GM18870 (cell line): ENCODE results near the gene TSPAN12.
"Not testable (repeated sequence)": the region's sequence is repeated elsewhere in the genome, so short reads cannot be mapped to it uniquely, and the experiment has no call there.

ENCODE experiments used
- ATAC-seq: cut with Tn5 transposase; IDR thresholded peaks from one replicate; pipeline ENCODE4 v1.9.1; 2021; ENCODE audit warnings: moderate library complexity; ENCODE audit not compliant: unreplicated experiment

Gene TSPAN12

GRCh38 chr7:120807390-120807789 lies 50.6 kb downstream of the TSPAN12 start:
- ATAC-seq = no peak

- ATAC-seq = peak; percentile 85
Observed at GRCh38 chr7:120806669-120807068, 51.3 kb downstream of the TSPAN12 start.

- peak; percentile 59 for ATAC-seq
Observed at GRCh38 chr7:120805636-120806388, 52.1 kb downstream of the TSPAN12 start.

GRCh38 chr7:120802751-120803150 lies 55.2 kb downstream of the TSPAN12 start:
- ATAC-seq = no peak

- ATAC-seq = no peak
Observed at GRCh38 chr7:120799813-120800475, 58.0 kb downstream of the TSPAN12 start.

- no peak for ATAC-seq
Observed at GRCh38 chr7:120799147-120799546, 58.8 kb downstream of the TSPAN12 start.

- ATAC-seq = no peak
Observed at GRCh38 chr7:120797026-120797645, 60.8 kb downstream of the TSPAN12 start.

GRCh38 chr7:120794106-120794729 lies 63.7 kb downstream of the TSPAN12 start:
- ATAC-seq = no peak

- no peak for ATAC-seq
Observed at GRCh38 chr7:120793213-120793936, 64.6 kb downstream of the TSPAN12 start.

GRCh38 chr7:120792861-120793130 lies 65.1 kb downstream of the TSPAN12 start:
- ATAC-seq = no peak

- ATAC-seq = peak; percentile 77
Observed at GRCh38 chr7:120792091-120792860, 65.7 kb downstream of the TSPAN12 start.

- no peak for ATAC-seq
Observed at GRCh38 chr7:120785095-120785494, 72.8 kb downstream of the TSPAN12 start.

GRCh38 chr7:120783721-120784120 lies 74.2 kb downstream of the TSPAN12 start:
- no peak for ATAC-seq

- ATAC-seq = no peak
Observed at GRCh38 chr7:120783273-120783672, 74.7 kb downstream of the TSPAN12 start.

- ATAC-seq = not testable (repeated sequence)
Observed at GRCh38 chr7:120781924-120782323, 76.0 kb downstream of the TSPAN12 start.

- no peak for ATAC-seq
Observed at GRCh38 chr7:120780938-120781337, 77.0 kb downstream of the TSPAN12 start.

GRCh38 chr7:120780451-120780850 lies 77.5 kb downstream of the TSPAN12 start:
- ATAC-seq = not testable (repeated sequence)

- ATAC-seq = not testable (repeated sequence)
Observed at GRCh38 chr7:120779078-120779477, 78.9 kb downstream of the TSPAN12 start.

GRCh38 chr7:120775755-120776154 lies 82.2 kb downstream of the TSPAN12 start:
- no peak for ATAC-seq

- ATAC-seq = no peak
Observed at GRCh38 chr7:120774481-120774880, 83.5 kb downstream of the TSPAN12 start.
